HG03565 (cell line): ENCODE measurements around the gene DNHD1.

Experiments used
- ATAC-seq: cut with Tn5 transposase; IDR thresholded peaks from one replicate; pipeline ENCODE4 v1.9.1; 2021; ENCODE audit warnings: mild to moderate bottlenecking, moderate library complexity; ENCODE audit not compliant: unreplicated experiment

The DNHD1 gene, protein sequence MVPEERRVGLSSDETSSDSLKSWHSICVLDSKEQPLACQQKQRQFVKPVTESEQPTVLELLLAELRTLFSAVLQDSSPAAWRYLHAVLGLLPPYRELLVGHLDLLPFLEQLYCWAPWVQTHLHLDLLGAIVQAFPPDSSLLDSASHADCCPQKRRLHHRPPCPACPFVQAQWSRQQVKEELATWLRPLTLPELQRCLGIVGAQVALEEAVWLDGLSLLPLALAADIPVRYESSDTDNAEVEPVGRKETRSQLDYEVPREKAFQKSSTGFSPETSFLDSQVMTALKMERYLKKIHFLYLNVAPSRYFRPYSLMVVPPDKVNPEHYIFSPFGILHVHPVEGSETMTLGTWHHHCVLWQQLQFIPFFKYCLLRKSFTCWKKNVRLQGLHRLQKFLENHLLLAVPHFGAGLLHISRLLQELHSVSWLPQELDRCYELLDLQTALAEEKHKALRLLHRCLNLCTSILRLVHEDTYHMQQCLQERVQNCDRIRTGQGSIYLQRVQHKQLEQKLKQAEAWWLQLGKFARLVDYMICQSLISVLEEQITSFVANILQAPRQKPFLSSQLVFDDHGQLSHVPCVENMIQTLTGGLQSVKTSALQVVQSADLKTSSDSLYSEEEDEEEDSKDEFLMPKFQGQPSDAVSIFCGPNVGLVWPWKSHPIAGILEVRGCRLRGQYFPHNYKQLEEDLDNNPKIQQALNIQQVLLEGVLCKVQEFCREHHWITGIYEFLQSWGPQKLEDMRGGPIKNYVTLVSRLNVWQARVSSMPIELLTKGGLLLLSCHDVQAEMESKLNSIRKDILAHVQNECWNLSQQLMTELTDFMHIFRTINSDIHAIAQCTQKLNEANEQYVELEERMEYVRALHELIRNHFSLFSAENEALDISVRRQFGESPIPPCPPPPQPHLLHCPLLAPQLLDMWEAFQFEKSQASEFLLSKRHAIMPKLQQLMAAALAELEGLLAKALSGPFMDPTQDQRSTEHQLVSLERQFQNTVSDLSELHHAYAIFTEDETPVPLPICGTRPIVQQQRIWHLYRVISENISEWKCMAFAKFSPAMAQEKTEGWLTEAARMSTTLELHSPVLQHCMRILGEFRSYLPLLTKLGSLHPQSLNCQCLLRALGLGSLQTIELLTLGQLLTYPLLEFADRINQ (N-terminal part only)

DNA sequence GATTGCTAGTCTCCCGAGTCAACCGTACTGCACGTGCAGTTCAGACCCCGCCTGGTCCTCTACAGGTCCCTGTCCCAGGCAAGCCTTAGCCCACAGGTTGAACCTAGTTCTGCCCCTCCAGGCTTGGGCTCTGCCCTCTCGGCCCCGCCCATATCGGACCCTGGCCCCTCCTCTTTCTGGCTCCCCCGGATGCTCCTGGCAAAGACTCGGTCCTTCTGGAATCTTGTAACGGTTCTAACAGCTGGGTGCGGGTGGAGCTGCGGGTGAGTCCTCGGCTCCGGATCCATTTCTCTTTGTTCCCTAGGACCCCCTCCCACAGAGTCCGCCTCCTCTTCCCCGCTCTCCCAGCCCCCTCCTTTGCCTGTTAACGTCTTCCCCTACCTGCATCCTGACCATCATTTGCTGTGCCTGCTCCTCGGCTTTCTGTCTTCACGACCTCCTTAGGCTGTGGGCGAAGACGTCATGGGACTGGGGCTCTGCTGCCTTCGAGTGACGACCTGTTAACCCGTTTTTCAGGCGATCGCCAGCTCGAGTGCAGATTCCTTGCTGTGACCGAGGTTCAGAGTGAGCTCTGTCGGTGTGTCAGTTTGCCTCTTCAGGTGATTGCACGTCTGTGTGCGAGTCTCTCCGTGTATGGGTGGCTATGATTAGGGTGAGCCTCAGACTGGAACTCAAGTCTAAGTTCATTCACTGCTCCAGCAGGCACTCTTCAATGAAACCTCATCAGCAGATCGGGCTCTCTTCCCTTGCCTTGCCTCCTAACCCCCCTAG is at the start of gene DNHD1:
DNHD1 (plus strand) TSS at position 212 of the 771 bp plus-strand sequence. CDS start 936 bp downstream, outside the sequence.
- no peak for ATAC-seq

GRCh38 chr11:6448574-6448973 is 48.5 kb upstream of the DNHD1 start:
- no peak for ATAC-seq

- ATAC-seq: no peak
These were observed 44.9 kb upstream of the DNHD1 start for GRCh38 chr11:6452219-6452618.

DNA sequence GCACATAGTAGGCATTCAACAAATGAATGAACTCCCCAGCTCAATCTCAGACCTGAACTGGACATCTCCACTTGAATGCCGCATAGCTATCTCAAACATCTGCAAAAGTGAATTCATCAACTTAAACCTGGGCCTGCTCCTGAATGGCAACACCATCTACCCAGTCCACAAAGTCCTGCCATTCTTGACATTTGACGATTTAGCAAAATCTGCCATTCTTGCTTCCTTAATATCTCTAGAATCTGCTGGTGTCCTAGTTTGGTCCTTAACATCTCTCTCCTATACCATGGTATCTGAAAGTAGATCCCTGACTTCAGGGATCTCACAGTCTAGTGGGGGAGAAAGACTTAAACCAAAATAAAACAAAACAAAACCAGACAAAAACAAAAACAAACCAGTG is 43.9 kb upstream of the DNHD1 start:
- ATAC-seq: no peak

GRCh38 chr11:6455070-6455469 is 42.0 kb upstream of the DNHD1 start:
- ATAC-seq: no peak

DNA sequence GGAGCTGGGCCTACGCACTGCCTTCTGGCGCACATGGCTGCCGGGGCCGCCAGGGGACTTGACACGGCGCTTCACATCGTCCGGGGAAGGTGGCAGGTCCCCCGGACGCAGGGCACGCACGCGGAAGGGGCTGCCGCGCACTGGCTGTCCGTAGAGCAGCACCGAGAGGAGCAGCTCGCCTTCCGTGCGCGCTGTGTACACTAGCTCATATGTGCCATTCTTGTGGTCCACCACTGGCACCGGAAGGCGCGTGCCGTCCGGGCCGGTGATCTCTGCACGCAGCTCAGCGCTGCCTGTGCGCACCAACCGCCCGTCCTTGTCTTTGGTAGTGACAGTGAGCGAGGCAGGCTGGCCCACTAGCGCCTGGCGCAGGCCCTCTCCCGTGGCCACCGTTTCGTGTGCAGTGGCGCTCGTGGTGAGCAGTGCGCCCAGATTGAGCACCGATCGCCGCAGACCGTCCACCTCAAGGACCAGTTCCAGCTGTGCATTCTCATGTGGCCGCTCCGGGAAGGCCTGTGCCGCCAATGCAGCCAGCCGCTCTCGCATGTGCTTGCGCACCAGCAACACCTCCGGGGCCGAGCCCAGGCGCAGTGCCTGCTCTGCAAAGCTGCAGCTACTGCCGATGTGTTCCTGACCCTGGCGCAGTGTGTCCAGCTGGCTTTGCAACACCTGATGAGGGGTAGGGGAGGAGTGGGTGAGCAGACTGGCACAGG is 40.6 kb upstream of the DNHD1 start:
- no peak for ATAC-seq

GRCh38 chr11:6457581-6458320 is 39.3 kb upstream of the DNHD1 start:
- no peak for ATAC-seq

DNA sequence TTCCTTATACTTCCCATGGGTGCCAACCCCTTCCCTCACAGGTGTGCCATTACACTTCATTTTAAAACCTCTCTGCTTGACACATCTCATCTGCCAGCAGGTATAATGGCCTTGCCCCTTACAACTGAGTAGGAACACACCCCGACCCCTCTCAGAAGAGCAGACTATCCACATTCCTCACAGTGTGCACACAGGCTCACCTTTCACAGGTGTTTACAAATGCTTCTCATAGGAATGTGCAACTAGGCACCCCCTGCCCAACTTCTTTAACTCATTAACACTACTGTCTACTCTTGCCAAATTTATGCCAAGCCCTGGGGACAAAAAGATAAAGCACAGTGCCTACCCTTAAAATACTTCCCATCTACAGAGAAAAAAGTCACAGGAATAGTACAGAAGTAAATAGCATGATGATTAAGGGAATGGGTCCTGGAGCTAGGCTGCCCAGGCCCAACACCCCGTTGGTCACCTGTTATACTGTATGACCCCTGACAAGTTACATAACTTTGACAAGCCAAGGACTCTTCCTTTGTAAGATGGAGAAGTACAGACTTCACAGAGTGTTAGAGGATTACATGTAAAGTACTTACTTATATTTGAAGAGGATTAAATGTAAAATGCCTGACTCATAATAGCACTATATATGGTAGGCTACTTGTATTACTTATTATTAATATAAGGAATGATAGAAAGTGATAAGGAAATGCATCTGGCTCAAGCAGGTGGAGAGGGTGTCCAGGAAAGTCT is 38.6 kb upstream of the DNHD1 start:
- no peak for ATAC-seq

DNA sequence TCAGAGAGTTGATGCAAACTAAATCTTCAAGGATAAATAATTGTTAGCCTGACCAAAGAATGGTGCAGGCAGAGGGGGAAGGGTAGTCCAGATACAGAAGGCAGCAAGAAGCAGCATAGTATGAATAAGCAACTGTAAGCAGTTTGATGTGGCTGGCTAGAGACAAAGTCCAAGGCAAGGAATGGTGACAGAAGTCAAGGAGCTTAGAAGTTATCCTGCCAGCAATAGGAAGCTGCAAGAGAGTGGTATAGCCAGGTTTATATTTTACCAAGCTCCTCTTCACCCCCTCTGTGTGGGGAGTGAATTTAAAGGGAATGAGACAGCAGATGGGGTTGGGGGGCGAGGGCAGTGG is 38.0 kb upstream of the DNHD1 start:
- ATAC-seq: no peak

DNA sequence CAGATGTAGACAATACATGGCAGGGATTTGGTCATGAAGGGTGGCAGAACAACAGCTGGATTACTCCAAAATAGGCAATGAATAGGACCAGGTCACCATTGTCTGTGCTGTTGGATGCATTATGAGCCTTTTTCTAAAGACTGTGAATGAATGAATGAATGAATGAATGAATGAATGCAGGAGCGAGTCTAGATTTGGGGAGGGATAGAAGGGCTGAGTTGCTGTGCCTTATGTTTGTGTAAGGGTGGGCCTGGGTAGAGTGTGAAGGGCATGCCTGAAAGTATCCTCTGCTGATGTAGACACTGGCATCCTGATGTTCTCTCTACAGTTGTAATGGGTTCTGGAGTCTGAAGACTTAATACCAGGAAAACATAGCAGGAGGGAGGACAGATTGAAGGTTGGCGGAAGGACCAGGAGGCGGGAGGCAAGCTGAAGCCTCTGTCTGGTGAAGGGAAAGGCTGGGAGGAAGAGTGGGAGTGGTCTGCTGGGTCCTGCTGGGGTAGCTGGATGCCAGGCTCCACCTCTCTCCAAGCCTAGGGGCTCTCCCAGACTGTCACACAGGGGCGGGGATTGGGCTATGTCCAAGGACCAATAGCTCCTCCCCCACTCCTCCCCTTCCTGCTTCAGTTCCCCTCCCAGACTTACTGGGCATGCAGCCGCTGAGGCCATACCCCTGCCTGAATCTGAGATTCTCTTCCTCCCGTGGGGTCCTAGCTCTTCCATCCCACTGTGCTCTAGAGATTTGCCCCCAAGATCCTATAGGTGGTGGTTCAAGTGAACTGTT is 28.2 kb upstream of the DNHD1 start:
- ATAC-seq: peak; percentile 62

DNA sequence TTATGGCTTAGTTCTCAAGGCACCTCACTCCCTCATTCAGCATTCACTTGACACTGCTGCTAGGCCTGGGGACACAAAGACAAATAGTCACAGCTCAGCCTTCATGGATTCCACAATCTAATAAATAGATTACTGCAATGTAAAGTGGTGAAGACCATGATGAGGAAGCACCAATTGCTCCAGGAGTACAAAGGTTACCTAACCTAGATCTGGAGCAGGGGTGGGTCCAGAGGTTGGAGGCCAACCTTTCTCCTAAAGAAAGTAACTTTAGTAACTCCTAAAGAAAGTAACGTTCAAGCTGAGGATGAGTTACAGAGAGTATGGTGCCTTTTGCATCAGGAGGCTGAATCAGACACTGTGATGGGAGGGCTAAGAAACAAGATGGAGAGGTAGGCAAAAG is 27.5 kb upstream of the DNHD1 start:
- ATAC-seq: no peak

- ATAC-seq: no peak
These were observed 24.1 kb upstream of the DNHD1 start for GRCh38 chr11:6472934-6473333.

- ATAC-seq: no peak
These were observed 23.3 kb upstream of the DNHD1 start, which contains the start of gene TRIM3 for GRCh38 chr11:6473451-6474412. Gene TRIM3, minus strand, starts transcription at chr11:6473941. Its CDS starts 8,246 bp downstream, at chr11:6465695.

DNA sequence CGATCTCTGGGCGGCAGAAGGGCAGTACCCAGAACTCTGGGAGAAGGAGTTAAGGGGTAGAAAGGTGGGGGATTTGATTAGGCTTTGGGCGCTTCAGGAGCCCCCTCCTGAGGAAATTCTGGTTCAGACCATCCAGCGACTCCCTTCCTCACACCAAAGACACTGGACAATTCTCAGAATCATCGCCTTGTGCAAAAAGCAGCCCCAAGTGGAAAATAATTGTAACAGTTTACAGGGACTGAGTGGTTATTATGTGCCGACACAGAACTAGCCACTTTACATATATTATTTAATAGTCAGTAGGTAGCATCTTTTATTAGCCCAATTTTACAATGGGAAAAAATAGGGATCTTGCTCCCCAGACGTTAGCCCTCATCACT is 22.7 kb upstream of the DNHD1 start:
- ATAC-seq: no peak

- no peak for ATAC-seq
These were observed 22.1 kb upstream of the DNHD1 start for GRCh38 chr11:6474806-6475500.

GRCh38 chr11:6475936-6476335 is 21.1 kb upstream of the DNHD1 start:
- no peak for ATAC-seq
